Stimulated activated CD4-positive, alpha-beta T cell treated with anti-CD3 and anti-CD28 coated beads, TNF-alpha, amount 100 ng/mL, for 1 hour (primary cell): ENCODE results near the gene SNUPN.

ENCODE experiments used
- DNase-seq, 3 donors: peaks; one replicate each; pipeline ENCODE4 v3.0.0-alpha.2; 2020; ENCODE audit warnings: low read depth in 3 of 3, low spot score in 1 of 3

The SNUPN gene

GRCh38 chr15:75654201-75654907 is 28.8 kb upstream of the SNUPN start:
- no peak for DNase-seq

- DNase-seq, result no peak
Measured at GRCh38 chr15:75653347-75653913, 27.9 kb upstream of the SNUPN start.

GRCh38 chr15:75651810-75652543 is 26.5 kb upstream of the SNUPN start:
- DNase-seq, result no peak

- DNase-seq, result no peak
Measured at GRCh38 chr15:75650908-75651809, 25.6 kb upstream of the SNUPN start.

- DNase-seq, result no peak
Measured at GRCh38 chr15:75649848-75650247, 24.3 kb upstream of the SNUPN start.

- DNase-seq, result no peak
Measured at GRCh38 chr15:75649045-75649761, 23.7 kb upstream of the SNUPN start.

- no peak for DNase-seq
Measured at GRCh38 chr15:75648156-75649000, 22.9 kb upstream of the SNUPN start.

GRCh38 chr15:75647370-75648155 is 22.0 kb upstream of the SNUPN start, which contains the start of gene SNX33:
TSS of gene SNX33 (plus strand) at chr15:75647912. CDS start at chr15:75649103, 1,191 bp downstream.
- DNase-seq, result peak in 2 of 3 donors; percentile 26 to 44

GRCh38 chr15:75646944-75647364 is 21.4 kb upstream of the SNUPN start:
- DNase-seq, result no peak

- DNase-seq, result no peak
Measured at GRCh38 chr15:75646112-75646943, 20.8 kb upstream of the SNUPN start.

GRCh38 chr15:75644376-75644775 is 18.9 kb upstream of the SNUPN start:
- DNase-seq, result no peak

- no peak for DNase-seq
Measured at GRCh38 chr15:75641603-75642002, 16.1 kb upstream of the SNUPN start.

- DNase-seq, result no peak
Measured at GRCh38 chr15:75641179-75641503, 15.6 kb upstream of the SNUPN start.

GRCh38 chr15:75640483-75641178 is 15.1 kb upstream of the SNUPN start:
- DNase-seq, result peak in 1 of 3 donors; percentile 24

- DNase-seq, result peak; percentile 76 to 85 (median 81)
Measured at GRCh38 chr15:75639709-75640482, 14.4 kb upstream of the SNUPN start, which contains the start of gene IMP3. TSS of gene IMP3 (minus strand) at chr15:75640224. CDS start at chr15:75640168, 56 bp downstream.

- no peak for DNase-seq
Measured at GRCh38 chr15:75639191-75639708, 13.7 kb upstream of the SNUPN start.
